ENCODE data around the gene DACT3.

The DACT3 gene

GRCh38 chr19:46661020-46661731, at the start of gene DACT3:
DACT3 (minus strand) TSS chr19:46661182; CDS start chr19:46661064, 118 bp downstream.
- DNase-seq, result peak; percentile 99 to 100 (median 100)

- DNase-seq, result no peak
These were observed 49.7 kb upstream of the DACT3 start for GRCh38 chr19:46710687-46711086.

GRCh38 chr19:46704379-46705076, 43.5 kb upstream of the DACT3 start:
- DNase-seq, result peak in 2 of 3 experiments; percentile 16 to 58

GRCh38 chr19:46700704-46701103, 39.7 kb upstream of the DACT3 start:
- DNase-seq, result no peak

GRCh38 chr19:46698395-46699321, 37.7 kb upstream of the DACT3 start:
- no peak for DNase-seq

- DNase-seq, result peak in 1 of 3 experiments; percentile 96
These were observed 36.4 kb upstream of the DACT3 start for GRCh38 chr19:46697204-46697960.

GRCh38 chr19:46696866-46697203, 35.9 kb upstream of the DACT3 start:
- DNase-seq, result no peak

GRCh38 chr19:46696052-46696451, 35.1 kb upstream of the DACT3 start:
- DNase-seq, result no peak

GRCh38 chr19:46693760-46694159, 32.8 kb upstream of the DACT3 start:
- DNase-seq, result no peak

- DNase-seq, result no peak
These were observed 32.1 kb upstream of the DACT3 start for GRCh38 chr19:46692918-46693722.

GRCh38 chr19:46691948-46692347, 31.0 kb upstream of the DACT3 start:
- no peak for DNase-seq

GRCh38 chr19:46691104-46691503, 30.1 kb upstream of the DACT3 start:
- no peak for DNase-seq

- DNase-seq, result no peak
These were observed 28.4 kb upstream of the DACT3 start for GRCh38 chr19:46689358-46689757.

GRCh38 chr19:46687438-46688145, 26.6 kb upstream of the DACT3 start:
- DNase-seq, result no peak

GRCh38 chr19:46685189-46685588, 24.2 kb upstream of the DACT3 start:
- DNase-seq, result no peak

- DNase-seq, result no peak
These were observed 17.2 kb upstream of the DACT3 start for GRCh38 chr19:46678110-46678732.

- peak in 1 of 3 experiments; percentile 13 for DNase-seq
These were observed 13.6 kb upstream of the DACT3 start for GRCh38 chr19:46674416-46675178.

GRCh38 chr19:46670813-46671212, 9.8 kb upstream of the DACT3 start:
- no peak for DNase-seq

- no peak for DNase-seq
These were observed 7.7 kb upstream of the DACT3 start for GRCh38 chr19:46668662-46669061.

- no peak for DNase-seq
These were observed 4.1 kb upstream of the DACT3 start for GRCh38 chr19:46665072-46665471.

Data from NCI-H1417 (cell line).